GM19025 (cell line): ENCODE results near the gene ZSCAN5B.

Experiments used
- ATAC-seq: cut with Tn5 transposase; IDR thresholded peaks from one replicate; pipeline ENCODE4 v1.9.1; 2021; ENCODE audit warnings: mild to moderate bottlenecking, low read depth, moderate library complexity; ENCODE audit not compliant: unreplicated experiment

Gene ZSCAN5B

GRCh38 chr19:56146904-56147303 lies 50.7 kb downstream of the ZSCAN5B start:
- no peak for ATAC-seq

DNA sequence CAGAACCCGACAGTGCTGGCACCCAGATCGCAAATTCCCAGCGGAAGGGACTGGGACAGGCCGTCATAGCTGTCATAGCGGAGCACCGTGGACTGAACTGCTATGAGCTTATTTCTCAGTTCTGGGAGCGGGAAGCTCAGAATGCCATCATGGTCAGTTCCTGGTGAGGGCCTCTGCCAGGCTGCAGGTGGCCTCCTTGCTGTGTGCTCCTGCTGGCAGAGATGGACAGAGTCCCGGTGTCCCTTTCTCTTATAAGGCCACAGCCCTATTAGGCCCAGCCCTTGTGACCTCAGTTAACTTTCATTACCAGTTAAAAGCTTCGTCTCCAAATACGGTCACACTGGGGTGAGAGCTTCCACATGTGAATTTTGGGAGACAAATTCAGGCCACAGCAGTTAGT lies 51.9 kb downstream of the ZSCAN5B start:
- ATAC-seq: no peak

DNA sequence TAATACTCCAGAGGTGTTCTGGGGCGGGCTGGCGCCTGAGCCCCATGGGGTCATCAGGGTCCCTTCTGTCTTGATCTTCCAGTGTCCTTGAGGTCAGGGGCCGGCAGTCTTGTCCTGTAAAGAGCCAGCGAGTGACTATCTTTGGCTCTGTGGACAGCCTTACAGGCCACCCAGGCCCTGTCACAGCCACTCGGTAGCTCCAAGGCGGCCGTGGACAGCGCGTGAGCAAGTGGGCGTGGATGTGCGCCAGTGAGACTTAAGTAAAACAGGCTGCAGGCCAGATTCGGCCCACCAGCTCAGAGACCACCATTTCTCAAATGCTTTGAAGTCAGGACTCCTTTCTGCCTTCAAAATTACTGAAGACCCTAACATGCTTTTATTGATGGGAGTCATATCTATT lies 52.8 kb downstream of the ZSCAN5B start:
- ATAC-seq: no peak

GRCh38 chr19:56144376-56144775 lies 53.2 kb downstream of the ZSCAN5B start:
- no peak for ATAC-seq

DNA sequence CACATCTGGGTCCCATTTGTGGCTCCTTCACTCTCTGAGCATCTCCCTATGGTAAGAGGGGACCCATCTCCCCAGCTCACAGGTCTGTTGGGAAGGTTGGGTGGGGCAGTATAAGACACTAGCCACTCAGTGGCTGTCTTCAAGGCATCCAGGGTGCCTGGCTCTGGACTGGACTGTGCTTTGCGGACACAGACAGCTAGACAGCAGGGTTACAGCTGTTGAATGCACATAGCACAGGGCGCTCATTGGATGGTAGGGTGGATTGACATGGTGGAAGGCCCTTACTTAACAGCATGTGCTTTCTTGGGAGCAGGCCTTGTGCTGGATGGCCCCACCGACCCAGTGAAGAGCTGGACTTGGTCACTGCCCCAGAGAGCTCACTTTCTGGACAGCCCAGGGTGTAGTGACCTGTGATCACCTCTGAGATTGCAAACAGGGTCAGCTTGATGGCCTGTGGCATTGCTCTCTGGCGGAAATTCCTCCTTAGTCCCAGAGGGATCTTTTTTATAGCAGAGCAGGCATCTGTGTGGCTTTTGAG lies 54.6 kb downstream of the ZSCAN5B start:
- ATAC-seq: no peak

- no peak for ATAC-seq
Measured at GRCh38 chr19:56142087-56142787, 55.3 kb downstream of the ZSCAN5B start.

- no peak for ATAC-seq
Measured at GRCh38 chr19:56141417-56141993, 56.1 kb downstream of the ZSCAN5B start.

GRCh38 chr19:56140583-56141416 lies 56.8 kb downstream of the ZSCAN5B start, which contains the start of gene ZNF444:
Gene ZNF444 (plus strand): TSS chr19:56141287. CDS start chr19:56146912, 5,625 bp downstream.
- ATAC-seq: peak; percentile 89

- ATAC-seq: no peak
Measured at GRCh38 chr19:56139847-56140582, 57.6 kb downstream of the ZSCAN5B start.
